K562 (cell line): Measurements from ENCODE around the gene DMD. TPM values are rescaled to one million over a fixed set of nuclear protein-coding genes. Genes with fewer than 3 reads are reported as not detected.

Experiments
- ATAC-seq: fragments of 200-7000 bp; cut with Tn5 transposase; 3 replicates; pipeline ENCODE4 v1.9.1; 2020; ENCODE audit warnings: moderate library complexity
- BruUV-seq: library from RNA; stranded (reverse); fragments of 400-500 nt; replicated peaks from 2 replicates; lab custom pipeline; 2021; lab: Mats Ljungman, UMichigan
- CTCF ChIA-PET: fragments of 300-600 bp; formaldehyde crosslinking; extraction: SDS; loops from one replicate; lab custom pipeline; 2021; ENCODE audit warnings: low intra/inter-chr PET ratio; lab: Yijun Ruan, JAX
- POLR2A ChIA-PET: fragments of 300-600, 350-650 bp; sonication (Branson Sonifier 250); formaldehyde crosslinking; extraction: SDS; loops from one replicate; lab custom pipeline; 2021; ENCODE audit warnings: antibody characterized with exemption, inconsistent platforms; lab: Yijun Ruan, JAX
- DNase-seq, 4 experiments: peaks; one replicate each; pipeline versions ENCODE4 v3.0.0 to v3.0.0-alpha.2; 2011 to 2018; ENCODE audit warnings: low spot score in 3 of 4, mixed read lengths in 3 of 4; ENCODE audit errors: extremely low read depth in 1 of 4
- FAIRE-seq: peaks from 2 replicates; lab custom pipeline; 2011; peaks lifted over from hg19 to GRCh38; lab: Jason Lieb, UNC
- H2AFZ ChIP-seq: 2 replicates; pipeline ENCODE4 v1.6.0; 2011; ENCODE audit warnings: low read depth, low read length, control low read depth, inconsistent platforms
- H3K27ac ChIP-seq: fragments of 200-600 bp; 3 replicates; pipeline ENCODE4 v1.8.0; 2011; ENCODE audit warnings: low read depth, mild to moderate bottlenecking, control low read depth, inconsistent platforms, low read length, moderate library complexity, mixed read lengths; ENCODE audit errors: extremely low read depth
- H3K27me3 ChIP-seq, 2 experiments: fragments of 300-600 bp in 1 of 2; 2 replicates in 1 of 2; 3 replicates in 1 of 2; pipeline versions ENCODE4 v1.6.0 to v1.8.0; 2011; ENCODE audit warnings: inconsistent platforms in 2 of 2, low read length in 2 of 2, mild to moderate bottlenecking in 1 of 2, mixed read lengths in 1 of 2, moderate library complexity in 1 of 2; ENCODE audit not compliant: control insufficient read depth in 2 of 2, insufficient read depth in 2 of 2
- H3K36me3 ChIP-seq: fragments of 300-600 bp; 3 replicates; pipeline ENCODE4 v1.8.0; 2011; ENCODE audit warnings: mild to moderate bottlenecking, low read length, inconsistent platforms; ENCODE audit not compliant: control insufficient read depth, insufficient read depth
- H3K4me1 ChIP-seq, 2 experiments: fragments of 200-600 bp in 1 of 2; replicated peaks in 1 of 2; 2 replicates in 1 of 2; 3 replicates in 1 of 2; pipeline versions ENCODE4 v1.5.1 to v1.8.0; 2011; ENCODE audit warnings: inconsistent platforms in 2 of 2, low read length in 2 of 2, mild to moderate bottlenecking in 1 of 2, mixed read lengths in 1 of 2, moderate library complexity in 1 of 2; ENCODE audit not compliant: control insufficient read depth in 2 of 2, insufficient read depth in 2 of 2
- H3K4me2 ChIP-seq: 2 replicates; pipeline ENCODE4 v1.6.1; 2011; ENCODE audit warnings: low read length, control low read depth, inconsistent platforms, mixed read lengths; ENCODE audit not compliant: insufficient read depth
- H3K4me3 ChIP-seq: fragments of 200-600 bp; sonication (generic), shearing (Covaris generic); 2 replicates; pipeline ENCODE4 v1.5.1; 2016; ENCODE audit warnings: control low read depth, inconsistent platforms
- H3K79me2 ChIP-seq: fragments of 200-600 bp; 3 replicates; pipeline ENCODE4 v1.8.0; 2011; ENCODE audit warnings: low read length, inconsistent platforms; ENCODE audit not compliant: control insufficient read depth, insufficient read depth
- H3K9ac ChIP-seq, 2 experiments: 2 replicates each; pipeline versions ENCODE4 v1.6.0 to v1.6.1; 2011; ENCODE audit warnings: low read depth in 2 of 2, low read length in 2 of 2, control low read depth in 1 of 2, inconsistent platforms in 1 of 2, mild to moderate bottlenecking in 1 of 2, mixed read lengths in 1 of 2; ENCODE audit not compliant: insufficient read depth in 1 of 2
- H3K9me1 ChIP-seq: one replicate; pipeline ENCODE4 v1.6.0; 2011; ENCODE audit warnings: inconsistent platforms, mild to moderate bottlenecking, low read length, moderate library complexity; ENCODE audit not compliant: control insufficient read depth, insufficient read depth
- H3K9me3 ChIP-seq: replicated peaks from 2 replicates; pipeline ENCODE4 v1.5.1; 2011; ENCODE audit warnings: low read depth, low read length, inconsistent platforms; ENCODE audit not compliant: control insufficient read depth, insufficient read depth
- H4K20me1 ChIP-seq: replicated peaks from 2 replicates; pipeline ENCODE4 v1.6.1; 2011; ENCODE audit warnings: low read length, inconsistent platforms, mixed read lengths; ENCODE audit not compliant: control insufficient read depth, insufficient read depth
- BRD4 ChIP-seq: fragments of 200-600 bp; sonication (generic); IDR thresholded peaks from 2 replicates; pipeline ENCODE4 v1.6.1; 2017; ENCODE audit warnings: inconsistent platforms
- BRF1 ChIP-seq: IDR thresholded peaks from 3 replicates; pipeline ENCODE4 v1.6.1; 2011; ENCODE audit warnings: borderline replicate concordance, mild to moderate bottlenecking; ENCODE audit not compliant: insufficient read length; ENCODE audit errors: extremely low read depth
- CHAMP1 ChIP-seq: fragments of 450-650 bp; IDR thresholded peaks from 2 replicates; pipeline ENCODE4 v1.6.1; 2016; ENCODE audit warnings: mild to moderate bottlenecking
- FUS ChIP-seq: fragments of 200-400 bp; formaldehyde crosslinking; optimal IDR thresholded peaks from 2 replicates; pipeline ENCODE3; 2017; ENCODE audit warnings: low read depth, low read length
- KDM1A ChIP-seq, 2 experiments: fragments of 450-650 bp; IDR thresholded peaks; 2 replicates each; pipeline ENCODE4 v1.6.1; 2016; ENCODE audit warnings: mild to moderate bottlenecking in 2 of 2
- KDM5B ChIP-seq: fragments of 200-600 bp; sonication (generic); IDR thresholded peaks from 2 replicates; pipeline ENCODE4 v1.6.1; 2012; ENCODE audit warnings: low read depth, mild to moderate bottlenecking, moderate library complexity, low read length, control low read depth, inconsistent platforms; ENCODE audit not compliant: insufficient replicate concordance
- MTA2 ChIP-seq: fragments of 450-650 bp; IDR thresholded peaks from 2 replicates; pipeline ENCODE4 v1.6.1; 2016; ENCODE audit warnings: low read depth
- NFE2 ChIP-seq: IDR thresholded peaks from 2 replicates; pipeline ENCODE4 v1.6.1; 2014; ENCODE audit warnings: antibody characterized with exemption, low read depth
- SIRT6 ChIP-seq: IDR thresholded peaks from one replicate; pipeline ENCODE4 v1.6.1; 2012; ENCODE audit warnings: low read depth, mild to moderate bottlenecking, control low read depth, inconsistent platforms, low read length, moderate library complexity
- SMARCA4 ChIP-seq: fragments of 450-650 bp; IDR thresholded peaks from 2 replicates; pipeline ENCODE4 v1.6.1; 2016
- TFAM ChIP-seq: fragments of 250-450 bp; sonication (Bioruptor Pico); conservative IDR thresholded peaks from 2 replicates; pipeline ENCODE4 v1.5.0; 2021; ENCODE audit warnings: mild to moderate bottlenecking, moderate library complexity
- ZNF146 ChIP-seq: IDR thresholded peaks from one replicate; pipeline ENCODE4 v1.6.1; 2018; ENCODE audit warnings: missing compliant biosample characterization; ENCODE audit not compliant: unreplicated experiment
- ZNF431 ChIP-seq: sonication (generic); formaldehyde crosslinking; IDR thresholded peaks from 2 replicates; pipeline ENCODE4 v1.8.0; 2022; ENCODE audit warnings: mild to moderate bottlenecking, missing genetic modification reagents
- ZNF584 ChIP-seq: fragments of 200-800 bp; sonication (Bioruptor generic); IDR thresholded peaks from 2 replicates; pipeline ENCODE4 v1.6.1; 2016; ENCODE audit warnings: low read depth, mild to moderate bottlenecking, missing genetic modification characterization, missing compliant biosample characterization
- ZNF592 ChIP-seq: fragments of 450-650 bp; IDR thresholded peaks from 2 replicates; pipeline ENCODE4 v1.6.1; 2017; ENCODE audit warnings: antibody characterized with exemption, mild to moderate bottlenecking
- ZNF79 ChIP-seq: fragments of 250-450 bp; sonication (Bioruptor Pico); IDR thresholded peaks from 2 replicates; pipeline ENCODE4 v1.4.0; 2020; ENCODE audit warnings: low read depth, mild to moderate bottlenecking, moderate library complexity
- ZZZ3 ChIP-seq: fragments of 450-650 bp; IDR thresholded peaks from 2 replicates; pipeline ENCODE4 v1.6.1; 2016; ENCODE audit warnings: antibody characterized with exemption, mild to moderate bottlenecking, moderate library complexity
- WGBS: fragments of 100-300 bp; shearing (Covaris generic); methylation state at CpG from one replicate; pipeline ENCODE4 v1.1.6; 2016; ENCODE audit warnings: low coverage, mixed read lengths; ENCODE audit not compliant: insufficient coverage; ENCODE audit errors: missing lambda C conversion rate; 5-methylcytosine and 5-hydroxymethylcytosine counted together
- in situ Hi-C: fragments of 300-500 bp; cut with MboI; formaldehyde crosslinking; loops from 4 replicates; pipeline ENCODE4 v1.15.0; 2018; ENCODE audit warnings: inconsistent platforms, mixed read lengths
- intact Hi-C: fragments of 100-400 bp; cut with micrococcal nuclease; formaldehyde crosslinking; loops from 2 replicates; pipeline ENCODE4 v1.14.2; 2022
- polyA plus RNA-seq, 8 experiments: library from polyadenylated mRNA; depleted of rRNA in 4 of 8; stranded (reverse) in 5 of 8; unstranded in 3 of 8; fragments of >200 nt; fragmentation: Nextera tagmentation in 2 of 8; fragmentation: Illumina TruSeq in 1 of 8; extraction: Ambion mirVana in 2 of 8; extraction: Trizol in 1 of 8; gene quantifications; 2 replicates each; pipeline versions ENCODE4 v1.2.1 to v1.2.3, GENCODE V29; 2011 to 2014; ENCODE audit warnings: inconsistent platforms in 1 of 8, missing spikeins in 1 of 8
- total RNA-seq, 7 experiments: library from RNA; depleted of rRNA in 6 of 7; stranded (reverse); fragments of >200 nt in 6 of 7; fragmentation: Illumina TruSeq in 2 of 7; extraction: Trizol in 2 of 7; gene quantifications; 2 replicates each; pipeline versions ENCODE4 v1.2.1 to v1.2.3, GENCODE V29; 2011 to 2021; ENCODE audit warnings: low replicate concordance in 1 of 7

DMD gene
- total and polyA plus RNA-seq, 9 of the 15 experiments (the other 6 are each of a cell fraction or from before 2014, with no cell fraction given) = 3.8 to 20.4 (median 11.4) TPM

- Histone ChIP-seq H3K79me2 (no peaks in the 10 kb centered on the region), H3K9me3 (no peaks in the 10 kb centered on the region), H2AFZ (no peak overlapping the region), H3K27ac (no peak overlapping the region), H3K9ac (no peak overlapping the region), H3K9me1 (no peaks in the 10 kb centered on the region), H3K4me1 (no peaks in the 10 kb centered on the region), H4K20me1 (no peaks in the 10 kb centered on the region), H3K36me3 (no peaks in the 10 kb centered on the region), H3K4me2 (no peak overlapping the region), H3K4me3 (no peak overlapping the region), H3K27me3 (no peaks in the 10 kb centered on the region)
- intact Hi-C loops = no loop called here
- FAIRE-seq = no peak
- ATAC-seq = no peak
- WGBS = 72% methylated on average over 5 of the region's 5 CpGs
- DNase-seq = no peak
- TF ChIP-seq FUS = no peak
- no peak for TF ChIP-seq CHAMP1
- TF ChIP-seq KDM1A (IDR thresholded peaks at IDR 0.05) = no peak
- TF ChIP-seq ZZZ3 = no peak
- no peak for TF ChIP-seq ZNF584 (CRISPR knock-in tag)
- TF ChIP-seq TFAM = no peak
- no peak for TF ChIP-seq ZNF146
- TF ChIP-seq BRF1 = no peak
- TF ChIP-seq MTA2 = no peak
- TF ChIP-seq ZNF431 (CRISPR knock-in tag) = no peak
- TF ChIP-seq ZNF592 = no peak
- no peak for TF ChIP-seq SMARCA4
- no peak for TF ChIP-seq ZNF79
- TF ChIP-seq KDM5B = no peak
- TF ChIP-seq NFE2 = no peak
- TF ChIP-seq BRD4 = no peak
- no peak for TF ChIP-seq SIRT6
- CTCF ChIA-PET = no interaction called here
- BruUV-seq = no TSS peak
- in situ Hi-C loops = no loop called here
- POLR2A ChIA-PET = no interaction called here
Observed at GRCh38 chrX:31483336-31483735, 1728.0 kb downstream of the DMD start.
